HG03520 (cell line): ENCODE measurements around the gene ICAM2.
"Not testable (repeated sequence)": the region's sequence is repeated elsewhere in the genome, so short reads cannot be mapped to it uniquely, and the experiment has no call there.

Experiments
- ATAC-seq: cut with Tn5 transposase; IDR thresholded peaks from one replicate; pipeline ENCODE4 v1.9.1; 2021; ENCODE audit warnings: mild to moderate bottlenecking, moderate library complexity; ENCODE audit not compliant: unreplicated experiment

ICAM2 gene

GRCh38 chr17:64015447-64015846, 5.0 kb downstream of the ICAM2 start:
- no peak for ATAC-seq

- ATAC-seq = no peak
Observed at GRCh38 chr17:64009571-64010402, 10.6 kb downstream of the ICAM2 start.

GRCh38 chr17:64008830-64009229, 11.6 kb downstream of the ICAM2 start:
- no peak for ATAC-seq

DNA sequence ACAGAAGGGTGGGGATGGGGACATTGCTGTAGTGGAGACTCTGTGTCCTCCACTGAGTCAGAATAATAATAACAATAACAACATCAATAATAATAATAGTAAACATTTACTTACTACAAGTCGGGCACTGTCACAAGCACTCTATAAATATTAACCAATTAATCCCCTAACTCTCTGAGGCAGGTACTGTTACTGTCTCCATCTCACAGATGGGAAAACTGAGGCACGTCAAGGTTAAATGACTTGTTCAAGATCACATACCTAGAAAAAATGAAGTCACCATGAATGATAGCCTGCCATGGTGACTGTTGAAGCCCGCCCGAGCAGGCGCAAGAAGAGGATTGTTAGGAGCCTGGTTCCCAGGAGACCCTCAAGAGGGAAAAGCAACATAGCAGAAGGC, 12.1 kb downstream of the ICAM2 start:
- no peak for ATAC-seq

- no peak for ATAC-seq
Observed at GRCh38 chr17:64007838-64008282, 12.6 kb downstream of the ICAM2 start.

GRCh38 chr17:64007089-64007837, 13.2 kb downstream of the ICAM2 start:
- not testable (repeated sequence) for ATAC-seq

DNA sequence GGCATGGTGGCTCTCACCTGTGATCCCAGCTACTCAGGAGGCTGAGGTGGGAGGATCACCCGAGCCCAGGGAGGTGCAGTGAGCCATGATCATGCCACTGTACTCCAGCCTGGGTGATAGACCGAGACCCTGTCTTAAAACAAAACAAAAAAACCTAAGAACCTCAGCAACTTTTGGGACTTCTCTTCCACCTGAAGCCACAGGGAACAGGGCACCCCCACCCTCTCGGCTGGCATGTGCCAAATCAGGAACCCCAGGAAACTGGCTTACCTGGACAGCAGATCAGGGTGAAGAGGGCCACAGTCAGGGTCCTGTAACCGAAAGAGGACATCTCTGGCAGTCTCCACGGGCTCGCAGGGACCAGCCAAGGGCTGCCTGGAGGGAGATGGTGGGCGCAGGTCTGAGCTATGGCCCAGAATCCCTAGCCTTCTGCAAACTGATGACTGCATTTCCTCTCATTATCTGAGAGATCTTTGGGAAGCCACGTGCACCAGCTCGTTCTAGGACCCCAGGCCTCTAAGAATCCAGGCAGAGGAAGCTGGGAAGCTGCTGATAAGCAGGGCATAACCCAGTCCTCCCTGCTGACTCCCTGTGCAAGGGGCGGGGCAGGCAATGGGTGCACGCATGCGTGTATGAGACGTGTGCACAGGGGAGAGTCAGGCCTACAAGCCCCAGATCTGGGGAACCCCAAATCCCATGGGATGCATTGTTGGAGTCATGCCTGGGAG, 13.9 kb downstream of the ICAM2 start:
- ATAC-seq = no peak

GRCh38 chr17:64005734-64006167, 14.7 kb downstream of the ICAM2 start:
- ATAC-seq = no peak

DNA sequence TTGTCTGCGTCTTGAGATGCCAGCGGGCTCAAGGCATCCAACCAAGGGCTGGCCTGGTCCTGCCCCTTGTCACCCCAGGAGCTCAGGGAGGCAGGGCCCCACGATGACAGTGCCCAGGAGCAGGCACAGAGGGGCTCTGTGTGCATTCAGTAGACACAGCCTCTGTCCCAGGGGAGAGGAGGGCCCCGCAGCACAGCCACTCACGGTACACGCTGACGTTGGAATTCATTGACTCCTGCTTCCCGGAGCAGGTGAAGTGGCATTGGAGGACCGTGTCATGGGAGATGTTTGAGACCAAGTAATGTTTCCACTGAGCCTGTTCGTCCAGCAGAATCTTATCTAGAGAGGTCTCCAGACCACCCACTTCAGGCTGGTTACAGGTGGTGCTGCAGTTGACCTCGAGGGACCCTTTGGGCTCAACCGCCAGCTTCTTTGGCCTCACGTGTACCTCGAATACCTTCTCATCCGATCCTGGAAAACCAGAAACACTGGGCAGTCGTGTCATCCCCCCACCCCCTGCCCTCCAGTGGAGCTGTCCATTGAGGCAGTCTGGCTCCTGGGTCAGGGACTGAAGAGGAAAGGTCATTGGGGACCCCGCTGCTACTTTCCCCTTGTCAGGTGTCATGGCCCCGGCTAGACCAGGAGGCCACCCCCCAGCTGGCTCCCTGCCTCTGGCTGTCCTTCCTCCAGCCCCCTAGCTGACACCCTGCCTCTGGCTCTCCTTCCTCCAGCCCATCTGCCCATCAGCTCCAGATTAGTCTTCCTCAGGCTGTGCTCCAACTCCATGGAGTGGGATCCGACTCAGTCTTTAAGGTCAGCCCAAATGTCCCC, 15.3 kb downstream of the ICAM2 start:
- ATAC-seq = no peak

DNA sequence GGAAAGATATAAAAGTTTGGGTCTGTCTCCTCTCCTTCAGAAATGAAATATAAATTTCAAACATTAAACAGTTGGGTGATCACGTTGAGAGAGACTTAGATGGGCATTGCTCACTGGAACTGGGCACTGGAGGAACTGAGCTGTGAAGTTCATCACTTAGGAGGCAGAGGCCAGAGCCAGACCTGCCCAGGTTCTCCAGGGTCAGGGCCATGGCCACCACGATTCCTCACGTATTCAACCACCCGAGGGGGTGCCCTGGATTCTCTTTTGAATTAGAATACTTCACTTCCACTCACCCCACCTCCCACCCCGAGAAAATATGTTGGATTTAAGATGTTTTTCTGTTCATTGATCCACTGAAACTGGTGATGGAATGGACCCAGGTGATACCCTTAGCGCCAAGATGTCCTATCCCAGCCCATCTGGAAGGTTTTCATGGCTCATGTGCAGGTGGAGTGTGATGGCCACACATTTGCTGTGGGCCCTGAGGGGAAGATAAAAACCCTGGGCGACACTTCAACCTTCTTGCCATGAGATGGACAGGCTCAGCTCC, 16.1 kb downstream of the ICAM2 start:
- ATAC-seq = no peak

DNA sequence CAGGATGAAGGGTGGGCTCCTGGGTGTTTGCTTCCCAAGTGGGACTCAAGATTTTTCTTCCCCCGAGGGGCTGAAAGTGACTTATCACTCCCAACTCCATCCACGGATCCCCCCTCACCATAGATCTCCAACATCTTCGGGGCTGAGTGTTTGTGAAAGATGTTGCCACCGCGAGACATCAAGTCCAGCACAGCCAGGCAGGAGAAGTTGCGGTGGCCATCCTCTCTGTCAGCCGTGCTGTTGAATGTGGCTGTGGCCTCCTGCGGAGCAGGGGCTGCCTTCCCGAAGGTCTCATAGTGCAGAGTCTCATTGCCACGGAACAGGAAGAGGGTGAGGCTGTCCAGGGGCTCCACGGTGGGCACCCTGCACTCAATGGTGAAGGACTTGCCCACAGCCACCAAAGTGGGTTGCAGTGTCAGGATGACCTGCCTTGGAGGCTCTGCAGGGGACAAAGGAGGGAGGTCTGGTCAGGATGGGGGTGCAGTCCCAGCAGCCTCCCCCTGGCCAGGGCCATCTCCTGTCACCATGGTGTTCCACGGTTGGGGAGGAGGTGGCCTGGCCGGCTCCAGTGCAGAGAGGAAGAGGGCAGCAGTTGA, 16.8 kb downstream of the ICAM2 start:
- ATAC-seq = no peak

GRCh38 chr17:64002658-64003525, 17.5 kb downstream of the ICAM2 start:
- ATAC-seq = no peak

- no peak for ATAC-seq
Observed at GRCh38 chr17:64001763-64002529, 18.5 kb downstream of the ICAM2 start.

DNA sequence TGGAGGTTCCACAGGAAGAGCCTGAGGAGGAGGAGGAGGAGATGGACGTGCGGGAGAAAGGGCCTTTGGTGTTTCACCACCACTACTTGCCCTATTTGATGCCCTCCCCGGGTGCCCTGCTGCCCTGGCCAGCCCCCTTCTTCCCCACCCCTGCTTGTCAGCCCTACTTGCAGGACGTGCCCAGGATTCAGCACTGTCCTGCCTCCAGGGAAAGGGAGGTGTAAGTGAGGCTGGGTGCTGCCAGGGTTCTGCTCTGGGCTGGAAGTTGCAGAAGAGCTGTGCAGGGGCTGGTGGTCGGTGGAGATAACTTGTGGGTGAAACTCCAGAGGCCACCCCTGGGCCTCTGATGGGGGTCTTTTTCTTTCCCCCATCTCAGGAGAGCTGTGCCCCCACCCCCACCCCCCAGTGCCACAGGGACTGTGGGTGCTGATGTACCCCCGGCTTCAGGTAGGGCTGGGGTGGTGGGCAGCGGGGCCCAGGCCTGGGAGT, 19.3 kb downstream of the ICAM2 start:
- ATAC-seq = no peak

GRCh38 chr17:63999680-64000531, 20.5 kb downstream of the ICAM2 start:
- ATAC-seq = no peak

DNA sequence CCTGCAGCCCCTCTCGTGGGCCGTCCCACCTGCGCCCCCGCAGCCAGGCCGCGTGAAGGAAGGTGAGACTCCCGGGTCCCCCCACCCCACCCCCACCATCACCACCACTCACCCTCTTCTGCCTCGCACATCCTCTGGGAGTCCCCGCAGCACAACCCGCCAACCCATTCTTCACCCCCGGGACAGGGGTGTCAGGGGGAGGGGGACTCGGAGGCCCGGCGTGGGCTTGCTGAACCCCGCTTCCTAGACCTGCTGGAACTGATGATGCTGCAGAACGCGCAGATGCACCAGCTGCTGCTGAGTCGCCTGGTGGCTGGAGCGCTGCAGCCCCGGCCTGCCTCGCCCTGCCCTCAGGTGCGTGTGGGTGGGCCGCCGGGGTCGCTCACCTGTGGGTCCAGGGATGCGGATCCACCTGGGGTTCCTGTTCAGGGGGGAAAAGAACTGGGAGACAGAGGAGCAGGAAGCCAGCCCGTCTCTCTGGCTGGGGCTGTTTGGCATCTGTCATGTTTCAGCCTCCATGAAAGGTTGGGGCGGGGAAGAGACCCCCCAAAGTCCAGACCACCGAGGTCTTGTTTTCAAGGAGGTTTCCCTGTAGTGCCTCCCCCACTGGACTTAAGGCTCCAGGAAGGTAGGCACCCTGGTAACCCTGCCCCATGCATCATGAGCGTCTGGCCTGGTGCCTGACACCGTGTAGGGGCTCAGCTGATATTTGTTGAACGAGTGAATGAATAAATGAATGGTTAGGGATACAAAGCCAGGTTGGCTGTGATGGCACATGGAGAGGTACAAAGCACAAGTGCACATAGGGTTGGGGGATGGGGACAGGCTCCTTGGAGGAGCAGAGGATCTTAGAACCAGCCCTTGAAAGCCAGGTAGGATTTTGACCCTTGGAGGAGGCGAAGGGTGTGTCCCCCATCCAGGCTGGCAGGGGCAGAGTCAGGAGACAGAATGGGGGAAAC, 21.4 kb downstream of the ICAM2 start:
- ATAC-seq = no peak
